ENCODE results near the gene KCNH3.

Gene KCNH3

DNA sequence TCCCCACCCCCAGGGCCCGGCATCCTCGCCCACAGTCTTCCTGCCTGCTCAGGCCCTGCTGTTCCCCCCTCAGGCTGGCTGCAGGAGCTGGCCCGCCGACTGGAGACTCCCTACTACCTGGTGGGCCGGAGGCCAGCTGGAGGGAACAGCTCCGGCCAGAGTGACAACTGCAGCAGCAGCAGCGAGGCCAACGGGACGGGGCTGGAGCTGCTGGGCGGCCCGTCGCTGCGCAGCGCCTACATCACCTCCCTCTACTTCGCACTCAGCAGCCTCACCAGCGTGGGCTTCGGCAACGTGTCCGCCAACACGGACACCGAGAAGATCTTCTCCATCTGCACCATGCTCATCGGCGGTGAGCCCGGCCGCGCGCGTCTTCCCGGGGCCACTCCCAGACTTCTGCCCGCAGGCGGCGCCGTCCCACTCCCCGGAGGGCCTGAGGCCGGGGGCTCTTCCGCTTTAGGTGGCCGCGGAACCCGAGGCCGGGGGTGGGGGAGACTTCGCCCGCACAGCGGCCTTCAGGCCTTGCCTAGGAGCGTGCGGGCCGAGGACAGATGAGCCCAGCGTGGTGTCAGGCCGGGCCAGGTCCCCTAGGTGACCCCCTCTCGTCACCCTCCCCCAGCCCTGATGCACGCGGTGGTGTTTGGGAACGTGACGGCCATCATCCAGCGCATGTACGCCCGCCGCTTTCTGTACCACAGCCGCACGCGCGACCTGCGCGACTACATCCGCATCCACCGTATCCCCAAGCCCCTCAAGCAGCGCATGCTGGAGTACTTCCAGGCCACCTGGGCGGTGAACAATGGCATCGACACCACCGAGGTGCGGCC, 10.2 kb downstream of the KCNH3 start:
- DNase-seq, result no peak

DNA sequence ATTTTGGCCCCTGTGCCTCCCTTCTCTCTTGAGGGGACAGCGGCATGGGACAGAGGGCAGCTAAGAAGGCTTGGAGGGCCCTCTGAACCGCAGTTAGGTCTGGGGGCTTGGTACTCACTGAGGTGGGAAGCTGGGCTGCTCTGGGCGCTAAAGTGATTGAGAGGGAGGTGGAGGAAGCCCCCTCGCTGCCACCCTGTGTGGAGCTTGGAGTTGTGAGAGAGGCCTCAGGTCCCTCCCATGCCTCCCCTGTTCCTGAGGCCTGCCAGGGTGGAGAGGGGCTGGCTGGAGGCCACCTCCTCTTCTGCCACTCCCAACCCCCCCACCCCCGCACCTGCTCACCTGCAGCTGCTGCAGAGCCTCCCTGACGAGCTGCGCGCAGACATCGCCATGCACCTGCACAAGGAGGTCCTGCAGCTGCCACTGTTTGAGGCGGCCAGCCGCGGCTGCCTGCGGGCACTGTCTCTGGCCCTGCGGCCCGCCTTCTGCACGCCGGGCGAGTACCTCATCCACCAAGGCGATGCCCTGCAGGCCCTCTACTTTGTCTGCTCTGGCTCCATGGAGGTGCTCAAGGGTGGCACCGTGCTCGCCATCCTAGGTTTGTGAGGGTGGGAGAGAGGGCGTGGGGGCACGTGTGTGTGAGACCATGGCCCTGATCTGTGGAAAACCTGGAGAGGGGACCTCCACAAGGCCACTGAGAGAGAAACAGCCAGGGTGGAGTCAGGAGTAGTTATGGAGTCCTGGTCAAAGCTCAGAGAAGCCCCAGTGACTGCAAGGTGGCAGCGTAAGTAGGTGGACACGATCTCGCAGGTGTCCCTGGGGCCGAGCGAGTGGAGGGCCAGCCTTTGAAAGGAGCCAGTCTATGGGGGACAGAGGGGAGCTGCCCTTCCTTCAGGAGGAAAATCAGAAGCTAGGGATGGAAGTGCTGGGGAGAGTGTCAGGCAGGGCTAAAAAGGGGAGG, 11.2 kb downstream of the KCNH3 start:
- no peak for DNase-seq

DNA sequence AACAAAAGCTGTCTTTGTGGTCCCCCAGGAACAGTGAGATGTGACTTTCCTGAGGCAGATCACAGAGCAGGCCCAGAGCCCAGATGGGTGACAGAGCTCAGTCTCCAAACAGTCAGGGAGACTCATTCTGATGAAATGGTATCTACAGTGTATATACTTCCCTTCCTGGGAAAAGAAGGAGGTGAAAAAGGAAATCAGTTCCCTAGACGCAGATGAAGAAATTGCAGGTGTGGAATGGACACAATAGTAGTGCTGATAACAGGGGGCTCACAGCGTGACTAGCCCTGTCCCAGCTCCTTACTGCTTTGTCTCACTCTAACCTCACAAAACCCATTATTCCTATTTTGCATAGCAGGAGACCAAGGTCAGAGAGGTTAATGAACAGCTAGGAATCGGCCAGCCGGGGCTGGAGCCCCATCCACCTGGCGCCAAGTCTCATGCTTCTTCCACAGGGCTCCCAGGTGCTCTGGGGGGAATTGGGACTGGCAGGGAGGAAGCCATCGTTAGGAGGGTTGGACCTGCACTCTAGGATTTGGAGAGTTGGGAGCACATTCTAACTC, 11.9 kb downstream of the KCNH3 start:
- no peak for DNase-seq

DNA sequence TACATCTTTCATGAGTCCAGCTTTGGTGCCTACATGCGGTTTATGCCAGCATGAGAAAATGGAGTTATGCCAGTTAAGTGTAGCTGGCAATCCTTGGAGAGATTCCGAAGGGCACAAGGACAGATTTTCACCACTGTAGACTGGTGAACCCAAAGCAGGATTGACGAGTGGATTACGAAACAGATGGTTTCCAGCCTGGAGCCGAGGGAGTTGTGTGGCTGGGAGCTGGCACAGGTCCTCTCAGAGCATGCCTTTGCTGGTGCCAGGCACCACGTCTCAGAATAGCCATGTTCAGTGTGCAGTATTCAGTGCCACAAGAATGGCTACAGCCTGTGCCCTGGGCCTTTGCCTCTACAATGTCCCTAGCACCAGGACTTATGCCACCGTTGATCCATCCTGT, 13.2 kb downstream of the KCNH3 start:
- DNase-seq, result no peak

DNA sequence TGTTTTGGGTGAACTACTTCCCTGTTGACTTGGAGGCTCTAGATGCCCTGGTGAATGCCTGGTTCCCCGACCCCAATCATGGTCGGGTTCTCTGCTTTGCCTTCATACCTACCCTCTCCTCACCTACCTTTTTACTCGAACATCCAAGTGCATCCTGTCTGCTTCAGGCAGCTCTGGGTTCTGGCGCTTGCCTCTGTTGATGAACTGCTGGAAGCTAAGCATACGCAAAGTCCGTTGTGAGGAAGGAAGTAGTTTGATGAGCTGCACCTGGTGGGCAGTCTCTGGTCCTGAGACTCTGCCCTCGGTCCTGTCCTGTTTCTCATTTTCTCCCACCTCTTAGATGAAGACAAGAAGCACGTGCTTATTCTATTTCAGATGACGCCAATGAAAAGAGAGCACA, 13.6 kb downstream of the KCNH3 start:
- no peak for DNase-seq

DNA sequence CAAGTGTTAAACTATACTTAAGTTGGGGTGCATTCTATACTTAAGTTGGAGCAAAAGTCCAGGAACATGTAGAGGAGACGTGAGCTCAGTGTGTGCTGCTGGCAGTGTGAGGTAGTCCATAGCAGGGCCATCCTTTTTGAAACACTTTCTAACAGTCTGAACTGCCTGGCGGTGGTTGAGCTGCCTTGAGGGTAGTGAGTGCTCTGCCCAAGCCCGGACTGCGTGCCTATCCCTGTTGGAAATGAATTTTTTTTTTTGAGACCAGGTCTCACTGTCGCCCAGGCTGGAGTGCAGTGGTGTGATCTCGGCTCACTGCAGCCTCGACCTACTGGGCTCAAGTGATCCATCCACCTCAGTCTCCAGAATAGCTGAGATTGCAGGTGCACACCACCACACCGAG, 14.1 kb downstream of the KCNH3 start:
- no peak for DNase-seq

DNA sequence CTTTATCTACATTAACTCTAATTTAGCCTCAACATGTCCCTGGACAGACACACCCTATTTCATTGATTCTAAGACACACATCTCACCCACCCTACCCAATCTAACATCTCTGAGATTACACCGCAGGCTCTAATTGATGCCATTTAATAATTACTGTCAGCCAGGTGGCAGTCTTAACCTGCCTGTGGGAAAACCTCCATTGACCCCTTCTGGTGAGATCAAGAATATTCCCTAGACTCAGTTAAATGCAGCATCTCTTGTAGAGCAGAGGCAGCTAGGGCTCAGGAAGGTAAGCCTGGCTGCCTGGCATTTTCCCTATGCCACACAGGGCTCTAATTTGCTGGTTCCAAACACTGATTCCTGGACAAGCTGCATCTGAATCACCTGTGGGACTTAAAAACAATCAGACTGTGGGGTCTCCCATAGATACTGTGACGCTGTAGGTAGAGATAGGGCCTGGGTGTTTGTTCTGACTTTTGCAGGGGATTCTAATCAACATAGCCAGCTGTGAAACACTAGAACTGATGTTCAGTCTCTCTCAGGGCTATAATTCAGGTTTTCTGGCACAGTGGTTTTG, 14.8 kb downstream of the KCNH3 start:
- DNase-seq, result no peak

DNA sequence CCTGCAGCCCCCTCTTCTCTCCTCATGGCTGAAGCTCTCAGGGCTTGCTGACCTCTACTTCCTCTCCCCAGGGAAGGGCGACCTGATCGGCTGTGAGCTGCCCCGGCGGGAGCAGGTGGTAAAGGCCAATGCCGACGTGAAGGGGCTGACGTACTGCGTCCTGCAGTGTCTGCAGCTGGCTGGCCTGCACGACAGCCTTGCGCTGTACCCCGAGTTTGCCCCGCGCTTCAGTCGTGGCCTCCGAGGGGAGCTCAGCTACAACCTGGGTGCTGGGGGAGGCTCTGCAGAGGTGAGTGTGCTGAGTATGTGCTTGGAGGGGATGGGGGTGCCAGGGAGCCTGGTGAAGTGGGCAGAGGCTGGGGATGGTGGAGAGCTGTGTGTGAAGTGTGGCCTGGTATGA, 15.4 kb downstream of the KCNH3 start:
- DNase-seq, result no peak

DNA sequence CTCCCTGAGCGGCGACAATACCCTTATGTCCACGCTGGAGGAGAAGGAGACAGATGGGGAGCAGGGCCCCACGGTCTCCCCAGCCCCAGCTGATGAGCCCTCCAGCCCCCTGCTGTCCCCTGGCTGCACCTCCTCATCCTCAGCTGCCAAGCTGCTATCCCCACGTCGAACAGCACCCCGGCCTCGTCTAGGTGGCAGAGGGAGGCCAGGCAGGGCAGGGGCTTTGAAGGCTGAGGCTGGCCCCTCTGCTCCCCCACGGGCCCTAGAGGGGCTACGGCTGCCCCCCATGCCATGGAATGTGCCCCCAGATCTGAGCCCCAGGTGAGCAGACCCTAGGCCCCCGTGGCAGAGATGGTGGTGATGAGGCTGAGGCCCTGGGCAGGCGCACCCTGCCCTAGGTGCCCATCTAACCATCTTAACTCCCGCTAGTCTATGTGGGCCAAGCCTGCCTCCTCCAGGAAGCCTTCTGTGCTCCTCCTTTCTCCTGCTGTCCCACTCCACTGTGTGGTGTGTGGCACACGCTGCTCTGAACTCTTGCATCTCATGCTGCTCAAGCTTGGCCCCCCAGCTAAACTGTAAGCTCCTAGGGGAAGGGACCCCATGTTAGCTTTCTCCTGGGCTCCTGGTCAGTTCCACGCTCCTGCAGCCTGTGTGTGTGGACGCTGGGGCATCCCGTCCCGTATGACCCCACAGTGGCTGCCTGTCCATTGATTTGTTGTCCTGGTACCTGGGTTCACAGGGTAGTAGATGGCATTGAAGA, 17.0 kb downstream of the KCNH3 start:
- DNase-seq, result no peak

DNA sequence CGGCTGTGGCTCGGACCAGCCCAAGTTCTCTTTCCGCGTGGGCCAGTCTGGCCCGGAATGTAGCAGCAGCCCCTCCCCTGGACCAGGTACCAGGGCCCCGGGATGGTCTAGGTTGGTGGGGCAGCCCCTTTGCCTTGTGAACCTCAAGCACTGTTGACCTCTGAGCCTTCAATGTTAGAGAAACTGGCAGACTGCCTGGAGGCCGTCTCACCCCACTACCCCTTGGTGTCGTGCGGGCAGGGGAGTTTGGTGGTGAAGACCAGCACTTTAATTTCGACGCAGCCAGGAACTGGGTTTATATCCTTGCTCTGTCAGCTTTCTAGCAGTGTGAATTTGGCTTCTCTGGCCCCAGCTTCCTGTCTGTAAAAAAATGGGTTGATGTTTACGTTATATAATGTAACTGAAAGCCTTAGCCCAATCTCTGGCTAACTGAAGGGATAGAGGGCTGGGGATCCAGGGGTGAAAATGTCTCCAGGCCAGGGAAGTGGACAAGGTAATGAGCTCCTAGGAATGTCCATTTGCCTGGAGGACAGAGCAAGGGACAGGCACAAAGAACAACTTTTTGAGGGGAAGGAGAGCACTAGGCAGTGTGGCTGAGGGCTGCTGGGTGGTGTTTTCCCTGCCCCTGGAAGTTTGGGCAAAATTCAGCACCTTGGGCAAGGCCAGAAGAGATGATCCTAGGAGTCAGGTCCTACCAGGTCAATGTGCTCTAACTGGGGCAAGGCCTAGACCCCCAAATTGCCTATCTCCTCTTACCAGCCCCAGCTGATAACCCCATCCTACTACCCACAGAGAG, 17.8 kb downstream of the KCNH3 start:
- no peak for DNase-seq

DNA sequence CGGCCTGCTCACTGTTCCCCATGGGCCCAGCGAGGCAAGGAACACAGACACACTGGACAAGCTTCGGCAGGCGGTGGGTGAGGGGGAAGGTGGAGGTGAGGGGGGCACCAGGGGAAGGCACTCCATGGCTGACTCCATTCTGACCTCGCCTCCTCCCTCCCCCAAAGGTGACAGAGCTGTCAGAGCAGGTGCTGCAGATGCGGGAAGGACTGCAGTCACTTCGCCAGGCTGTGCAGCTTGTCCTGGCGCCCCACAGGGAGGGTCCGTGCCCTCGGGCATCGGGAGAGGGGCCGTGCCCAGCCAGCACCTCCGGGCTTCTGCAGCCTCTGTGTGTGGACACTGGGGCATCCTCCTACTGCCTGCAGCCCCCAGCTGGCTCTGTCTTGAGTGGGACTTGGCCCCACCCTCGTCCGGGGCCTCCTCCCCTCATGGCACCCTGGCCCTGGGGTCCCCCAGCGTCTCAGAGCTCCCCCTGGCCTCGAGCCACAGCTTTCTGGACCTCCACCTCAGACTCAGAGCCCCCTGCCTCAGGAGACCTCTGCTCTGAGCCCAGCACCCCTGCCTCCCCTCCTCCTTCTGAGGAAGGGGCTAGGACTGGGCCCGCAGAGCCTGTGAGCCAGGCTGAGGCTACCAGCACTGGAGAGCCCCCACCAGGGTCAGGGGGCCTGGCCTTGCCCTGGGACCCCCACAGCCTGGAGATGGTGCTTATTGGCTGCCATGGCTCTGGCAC, 18.5 kb downstream of the KCNH3 start:
- no peak for DNase-seq

DNA sequence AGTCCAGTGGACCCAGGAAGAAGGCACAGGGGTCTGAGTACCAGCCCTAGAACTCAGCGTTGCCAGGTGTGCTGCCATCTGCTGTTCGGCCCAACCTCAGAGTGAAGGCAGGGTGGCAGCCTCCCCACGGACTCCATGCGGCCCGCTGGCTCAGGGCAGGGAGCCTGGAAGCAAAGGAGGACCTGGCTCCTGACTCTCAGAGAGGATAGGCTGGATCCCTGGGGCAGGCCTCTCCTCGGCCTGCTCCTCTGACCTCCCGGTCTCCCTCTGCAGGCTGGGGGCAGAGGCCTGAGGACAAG, 19.0 kb downstream of the KCNH3 start:
- DNase-seq, result no peak

DNA sequence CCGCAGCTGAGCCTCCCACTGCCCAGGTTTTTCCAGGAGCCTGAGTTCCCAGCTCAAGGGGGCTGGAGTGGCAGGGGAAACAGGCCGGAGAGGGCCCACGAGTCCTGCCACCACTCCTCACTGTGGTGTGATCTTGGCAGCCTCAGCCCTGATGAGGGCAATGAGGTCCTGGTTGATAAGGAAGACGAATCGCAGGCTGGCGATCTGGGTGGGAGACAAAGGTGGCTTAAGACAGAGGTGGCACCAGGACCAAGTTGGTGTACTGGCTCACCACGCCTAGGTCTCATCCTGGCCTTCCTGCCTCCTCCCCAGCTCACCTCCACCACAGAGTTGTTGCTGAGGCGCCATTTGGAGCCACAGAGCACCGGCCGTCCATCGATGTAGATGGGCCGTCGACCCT, 19.7 kb downstream of the KCNH3 start:
- no peak for DNase-seq

DNA sequence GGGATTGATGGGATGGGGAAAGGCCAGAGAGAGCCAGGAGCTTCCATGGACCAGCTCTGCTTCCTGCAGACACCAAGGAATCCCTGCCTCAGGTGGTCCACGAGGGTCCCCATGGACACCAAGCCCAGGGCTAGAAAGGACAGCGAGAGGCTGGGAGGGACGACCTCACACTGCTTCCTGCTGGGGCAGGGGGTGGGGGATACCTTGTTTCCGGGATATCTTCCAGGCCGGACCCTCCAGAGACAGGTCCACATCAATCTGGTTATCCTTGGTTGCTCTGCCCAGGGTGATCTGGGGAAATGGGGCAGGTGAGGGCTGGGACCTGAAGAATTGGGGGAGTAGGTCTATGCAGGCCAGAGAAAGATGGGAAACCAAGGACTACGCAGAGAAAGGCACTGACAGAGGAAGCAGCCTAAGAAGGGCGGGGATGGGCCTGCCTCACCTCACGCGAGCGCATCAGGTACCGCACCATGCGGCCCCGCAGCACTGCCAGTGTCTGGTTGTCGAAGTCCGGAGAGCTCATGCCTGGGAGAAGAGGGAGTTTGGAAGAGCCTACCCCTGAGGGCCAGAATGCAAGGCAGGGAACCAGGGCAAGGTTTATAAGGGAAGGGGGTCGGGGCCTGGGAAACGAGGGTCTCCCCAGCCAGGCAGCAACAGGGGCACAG, 20.3 kb downstream of the KCNH3 start:
- DNase-seq, result no peak

DNA sequence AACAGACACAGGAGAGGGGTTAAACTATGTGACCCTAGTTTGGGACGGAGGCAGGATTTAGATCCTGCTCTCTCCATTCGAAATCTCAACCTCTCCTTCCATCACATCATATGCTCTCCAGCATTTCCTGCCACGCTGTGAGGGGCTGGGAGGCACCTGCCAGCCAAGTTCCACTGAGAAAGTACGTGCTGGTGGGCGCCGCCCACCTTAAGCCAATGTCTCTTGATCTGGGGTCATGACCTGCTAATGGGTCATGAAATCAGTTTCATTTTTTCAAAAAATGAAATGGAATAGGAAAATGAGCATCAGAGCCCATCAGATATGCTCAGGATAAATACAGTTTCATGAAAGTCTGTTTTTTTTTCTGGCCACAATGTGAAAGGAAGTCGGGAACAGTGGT, 21.9 kb downstream of the KCNH3 start:
- DNase-seq, result no peak

DNA sequence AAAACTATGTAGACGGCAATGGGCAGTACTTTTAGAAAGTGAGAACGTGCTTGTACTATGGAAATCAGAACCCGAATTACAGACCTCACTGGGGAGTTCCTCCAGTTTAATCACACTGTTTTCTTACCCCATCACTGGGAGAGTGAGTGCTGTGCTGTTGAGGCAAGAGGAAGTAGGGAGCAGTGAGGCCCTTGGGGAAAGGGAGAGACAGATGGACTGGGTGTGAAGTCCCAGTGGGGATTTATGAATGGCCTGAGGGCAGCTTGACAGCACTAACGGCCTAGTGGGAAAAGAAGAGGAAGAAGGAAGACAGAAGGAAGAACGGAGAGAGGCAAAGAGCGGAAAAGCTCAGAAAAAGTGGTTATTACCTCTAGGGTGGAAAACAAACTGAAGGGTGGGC, 23.4 kb downstream of the KCNH3 start:
- no peak for DNase-seq

DNA sequence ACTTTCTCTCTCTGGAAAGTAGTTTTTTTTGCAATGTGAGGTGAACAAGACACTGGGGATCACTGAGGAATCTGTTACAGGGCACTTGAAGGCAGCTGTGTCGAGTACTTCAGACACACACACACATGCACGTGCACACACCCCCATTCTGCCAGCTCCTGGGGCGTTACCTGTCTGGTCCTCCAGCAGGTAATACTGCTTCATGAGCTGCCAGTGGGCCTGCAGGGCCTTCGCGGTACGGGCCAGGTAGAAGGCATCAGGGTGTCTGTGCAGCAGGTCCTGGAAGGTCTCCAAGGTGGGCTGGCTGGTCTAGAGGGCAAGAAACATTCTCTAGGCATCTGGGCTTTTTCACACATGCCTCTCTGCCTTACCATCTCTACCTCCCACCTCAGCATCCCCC, 24.0 kb downstream of the KCNH3 start:
- DNase-seq, result no peak

DNA sequence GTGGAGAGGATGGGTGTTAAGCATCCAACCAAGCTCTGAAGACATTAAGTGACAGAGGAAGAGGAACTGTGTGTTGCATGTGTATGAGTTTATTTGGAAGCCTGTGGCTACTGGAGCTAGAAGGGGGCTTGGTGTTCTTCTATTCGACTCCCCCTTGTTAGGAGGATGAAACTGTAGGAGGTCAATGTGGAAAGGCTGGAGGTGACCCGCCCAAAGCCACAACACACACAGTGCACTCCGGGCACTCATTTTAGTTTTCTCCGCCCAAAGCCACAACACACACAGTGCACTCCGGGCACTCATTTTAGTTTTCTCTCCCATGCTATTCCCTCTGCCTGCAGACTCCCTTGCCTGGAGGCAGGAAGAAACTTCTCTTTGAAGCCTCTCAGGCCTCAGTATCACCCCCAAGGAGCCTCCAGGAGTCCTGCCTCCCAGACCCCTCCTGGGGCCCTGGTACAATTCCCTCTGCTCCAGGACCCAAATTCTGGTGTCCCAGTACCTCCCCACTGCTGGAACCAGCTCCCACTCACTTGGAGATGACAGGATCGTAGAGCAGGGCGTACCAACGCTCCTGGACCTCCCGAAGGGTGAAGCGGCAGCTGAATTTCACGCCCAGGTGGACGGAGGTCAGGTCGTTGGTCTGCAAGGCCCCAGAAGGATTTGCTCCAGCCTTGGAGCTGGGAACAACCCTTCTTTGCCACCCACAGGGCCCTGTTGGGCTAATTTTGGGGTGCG, 25.3 kb downstream of the KCNH3 start:
- DNase-seq, result no peak

DNA sequence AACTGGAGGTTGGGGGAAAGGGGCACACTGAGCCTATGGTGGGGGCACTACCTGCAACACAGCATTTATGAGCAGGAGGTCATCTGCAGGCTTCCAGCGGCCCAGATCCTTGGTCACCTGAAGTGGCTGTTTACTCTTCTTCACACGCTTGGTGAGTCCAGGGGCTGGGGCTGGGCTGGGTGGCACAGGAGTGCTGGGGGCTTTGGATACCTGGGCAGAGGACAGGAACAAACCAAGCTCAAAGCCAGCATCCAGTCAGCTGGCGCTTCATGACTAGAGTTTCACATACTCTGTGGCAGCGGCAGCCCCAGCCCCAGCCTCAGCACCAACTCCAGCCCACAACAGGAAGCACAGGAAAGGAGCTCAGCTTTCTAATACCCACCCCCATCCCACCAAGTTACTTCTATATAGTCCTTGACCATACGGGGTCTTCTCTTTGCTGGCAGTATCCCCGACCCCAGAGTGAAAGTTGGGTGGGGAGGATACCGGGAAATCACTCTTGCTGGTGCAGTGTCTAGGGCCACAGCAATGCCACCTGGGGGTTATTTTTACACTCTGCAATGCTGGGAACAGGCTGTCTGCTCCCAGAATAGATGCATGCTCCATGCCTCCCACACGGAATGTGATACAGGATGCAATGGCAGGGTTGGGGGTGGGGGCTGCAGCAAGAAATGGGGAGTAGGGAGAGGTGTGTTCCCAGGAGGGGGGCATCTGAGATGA, 26.0 kb downstream of the KCNH3 start:
- no peak for DNase-seq
